ENCODE measurements around the gene DNAJB2. TPM values are rescaled to one million over a fixed set of nuclear protein-coding genes. Genes with fewer than 3 reads are reported as not detected.
"Not testable (repeated sequence)": the region's sequence is repeated elsewhere in the genome, so short reads cannot be mapped to it uniquely, and the experiment has no call there.

Gene DNAJB2
- total RNA-seq, 1 experiment from 2014 or later, result 25.8 TPM

DNA sequence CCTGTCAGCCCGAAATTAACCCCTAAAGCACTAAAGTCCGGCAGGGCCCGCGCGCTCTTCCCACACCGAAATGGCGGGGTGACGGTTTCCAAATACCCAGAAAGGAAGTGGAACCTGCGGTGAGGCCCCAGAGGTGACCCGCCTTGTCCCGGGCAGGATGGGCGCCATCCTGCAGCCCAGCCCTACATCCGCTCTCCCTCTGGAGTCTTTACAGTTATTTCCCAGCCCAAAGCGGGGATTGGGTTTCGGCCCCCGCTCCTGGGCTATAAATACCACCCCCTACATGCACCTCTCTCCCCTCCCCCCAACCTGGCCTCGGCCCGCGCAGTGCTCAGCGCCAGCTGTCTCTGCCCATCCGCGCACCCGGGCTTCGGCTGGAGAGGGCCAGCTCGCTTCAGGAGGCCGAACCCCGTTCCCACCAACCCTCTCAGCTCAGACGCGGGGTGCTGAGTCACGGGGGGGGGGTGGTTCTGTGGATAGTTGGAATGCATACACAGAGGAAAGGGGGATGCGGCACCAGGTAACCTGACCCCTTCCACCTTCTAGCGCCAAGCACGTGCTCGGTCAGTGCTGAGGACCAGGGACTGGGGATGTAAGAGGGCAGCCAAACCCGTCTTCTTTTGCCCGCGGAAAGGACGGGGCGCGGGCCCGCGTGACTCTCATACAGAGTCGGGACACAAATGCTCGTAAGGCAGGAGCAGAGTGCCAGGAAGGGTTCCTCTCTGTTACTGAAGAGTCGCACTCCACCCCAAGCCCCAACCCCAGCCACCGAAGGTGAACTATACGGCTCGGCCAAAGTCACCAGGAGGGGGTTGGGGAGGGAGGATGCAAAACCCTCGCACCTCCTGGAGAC is 26.0 kb upstream of the DNAJB2 start, which contains the start of gene TUBA4B:
TSS of gene TUBA4B (plus strand) at position 344 of the 853 bp plus-strand sequence. CDS start at position 509, 165 bp downstream.
- in situ Hi-C loops (cut with HindIII; ENCODE audit: low pct_unique_long_range_greater_than_20kb, low sequenced_read_pairs), result no loop called here
- no peak for DNase-seq (ENCODE audit: low read depth, low spot score)

DNA sequence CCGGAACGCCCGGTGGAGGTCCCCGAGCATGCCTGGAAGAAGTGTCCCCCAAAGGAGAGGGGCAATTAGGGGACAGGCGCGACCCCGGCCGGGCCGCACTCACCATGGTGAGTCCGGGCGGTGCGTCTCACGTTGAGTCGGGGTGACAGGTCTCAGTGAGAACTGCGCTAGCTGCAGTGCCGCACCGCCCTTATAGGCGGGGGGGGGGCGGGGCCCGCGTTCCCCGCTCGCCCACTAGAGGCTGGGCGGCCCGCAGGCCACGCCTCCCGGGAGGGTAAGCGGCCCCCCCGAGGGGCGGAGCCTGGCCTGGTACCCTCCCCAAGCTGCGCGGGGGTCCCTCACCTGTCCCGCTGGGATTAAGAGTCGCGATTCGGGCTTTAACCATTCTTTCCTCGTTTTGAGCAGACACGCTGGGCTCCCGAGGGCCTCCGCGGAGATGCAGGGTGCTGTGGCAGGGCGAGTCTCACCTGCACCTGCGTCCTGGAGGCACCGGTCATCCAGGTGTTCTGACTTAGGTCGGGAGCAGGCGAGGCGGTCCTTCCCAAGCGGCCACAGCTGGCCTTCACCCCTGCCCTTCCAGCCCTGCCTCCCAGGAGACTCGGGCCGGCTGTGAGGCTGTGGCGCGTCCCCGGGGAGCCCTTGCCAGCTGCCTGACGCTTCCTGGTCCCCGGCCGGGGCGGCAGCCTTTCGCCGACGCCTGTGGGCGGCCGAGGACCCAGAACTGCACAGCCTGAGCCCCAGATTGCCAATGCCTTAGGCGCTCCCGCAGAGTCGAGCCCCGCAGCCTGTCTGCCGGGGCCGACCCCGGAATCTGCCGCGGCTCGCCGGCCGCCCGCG is 25.2 kb upstream of the DNAJB2 start, which contains the start of gene TUBA4A:
TSS of gene TUBA4A (minus strand) at position 166 of the 837 bp plus-strand sequence. CDS start at position 106, 60 bp downstream.
- in situ Hi-C loops (cut with HindIII; ENCODE audit: low pct_unique_long_range_greater_than_20kb, low sequenced_read_pairs), result no loop called here
- peak; percentile 51 for DNase-seq (ENCODE audit: low read depth, low spot score)

DNA sequence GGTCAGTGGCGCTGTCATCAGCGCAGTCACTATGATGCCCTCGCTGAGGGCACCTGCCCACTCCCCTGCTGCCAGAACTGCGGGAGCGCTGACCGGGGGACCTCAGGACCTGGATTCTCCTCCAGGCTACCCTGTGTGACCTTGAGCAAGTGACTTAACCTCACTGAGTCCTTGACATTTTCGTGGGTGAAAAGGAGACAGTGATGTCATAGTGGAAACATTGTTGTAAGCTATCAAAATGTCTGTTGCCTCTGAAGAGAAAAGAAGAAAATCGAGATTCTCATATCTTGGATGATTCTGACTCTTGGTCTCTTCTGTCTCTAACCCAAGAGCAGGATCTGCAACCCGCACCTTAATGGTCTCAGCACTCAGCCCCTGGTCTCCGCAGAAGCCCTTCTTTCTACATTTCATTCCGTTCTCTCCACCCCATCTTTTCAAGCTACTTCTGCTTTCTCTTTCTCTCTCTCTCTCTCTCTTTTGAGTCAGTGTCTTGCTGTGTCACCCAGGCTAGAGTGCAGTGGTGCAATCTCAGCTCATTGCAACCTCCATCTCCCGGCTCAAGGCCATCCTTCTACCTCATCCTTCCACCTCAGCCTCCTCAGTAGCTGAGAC is 24.5 kb upstream of the DNAJB2 start:
- in situ Hi-C loops (cut with HindIII; ENCODE audit: low pct_unique_long_range_greater_than_20kb, low sequenced_read_pairs), result no loop called here
- DNase-seq (ENCODE audit: low read depth, low spot score), result no peak

DNA sequence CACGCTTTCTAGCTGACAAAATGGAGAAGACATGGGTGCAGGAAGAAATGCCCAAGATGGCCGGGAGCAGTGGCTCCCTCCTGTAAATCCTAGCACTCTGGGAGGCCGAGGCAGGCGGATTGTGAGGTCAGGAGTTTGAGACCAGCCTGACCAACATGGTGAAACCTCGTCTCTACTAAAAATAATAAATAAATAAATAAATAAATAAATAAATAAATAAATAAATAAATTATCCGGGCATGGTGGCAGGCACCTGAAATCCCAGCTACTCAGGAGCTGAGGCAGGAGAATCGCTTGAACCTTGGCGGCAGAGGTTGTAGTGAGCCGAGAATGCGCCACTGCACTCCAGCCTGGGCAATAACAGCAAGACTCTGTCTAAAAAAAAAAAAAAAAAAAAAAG is 20.2 kb upstream of the DNAJB2 start:
- DNase-seq (ENCODE audit: low read depth, low spot score); in situ Hi-C loops (cut with HindIII; ENCODE audit: low pct_unique_long_range_greater_than_20kb, low sequenced_read_pairs): not testable (repeated sequence)

DNA sequence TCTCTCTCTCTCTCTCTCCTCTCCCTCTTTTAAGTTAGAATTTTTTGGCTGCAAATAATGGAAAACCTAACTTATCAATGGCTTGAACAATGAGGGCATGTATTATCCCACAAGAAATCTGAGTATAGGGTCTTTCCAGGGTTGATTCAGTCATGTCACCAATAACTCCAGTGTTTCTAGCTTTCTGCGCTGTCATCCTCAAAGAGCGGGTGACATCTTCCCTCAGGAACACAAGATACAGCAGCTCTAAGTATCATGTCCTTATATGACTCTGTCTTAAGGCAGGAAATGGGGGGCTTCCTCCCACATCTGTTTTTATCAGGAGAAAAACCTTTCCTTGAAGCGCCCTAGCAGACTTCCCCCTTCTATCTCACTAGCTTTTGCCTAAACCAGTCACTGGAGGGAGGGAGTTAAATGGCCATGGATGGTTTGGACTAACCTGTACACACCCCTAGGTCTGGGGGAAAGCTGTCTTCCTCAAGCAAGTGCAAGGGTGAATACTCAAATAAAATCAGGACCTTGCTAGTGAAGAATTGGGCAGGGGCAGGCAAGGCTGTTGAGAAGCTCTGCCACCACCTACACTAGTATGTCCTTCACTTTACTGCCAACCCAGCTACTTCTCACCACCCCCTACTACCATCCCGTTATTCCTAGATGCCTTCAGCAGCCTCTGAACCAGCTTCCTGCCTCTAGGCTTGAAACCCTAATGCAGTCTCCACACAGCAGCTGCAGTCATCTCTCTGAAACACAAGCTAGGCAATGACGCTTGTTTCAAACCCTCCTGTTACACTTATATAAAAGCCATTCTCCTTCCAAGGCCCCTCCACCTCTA is 17.9 kb upstream of the DNAJB2 start:
- no peak for DNase-seq (ENCODE audit: low read depth, low spot score)
- in situ Hi-C loops (cut with HindIII; ENCODE audit: low pct_unique_long_range_greater_than_20kb, low sequenced_read_pairs), result no loop called here

DNA sequence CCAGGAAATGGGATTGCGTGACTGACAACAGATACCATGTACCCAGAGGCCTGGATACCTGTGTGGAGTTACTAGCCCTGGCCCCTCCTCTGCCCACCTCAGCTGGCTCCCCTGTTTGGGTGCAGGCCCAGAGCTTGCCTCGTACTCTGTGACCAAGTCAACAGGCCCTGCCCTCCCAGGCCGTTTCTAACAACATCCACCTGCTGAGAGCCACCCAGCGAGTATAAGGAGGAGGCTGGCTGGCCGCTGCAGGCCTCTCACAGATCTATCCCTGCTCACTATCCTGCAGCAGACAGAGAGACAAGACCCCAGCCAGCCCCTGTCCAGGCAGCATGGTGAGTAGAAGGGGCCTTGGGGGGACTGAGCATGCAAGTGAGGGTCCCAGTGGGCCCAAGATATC is 12.9 kb upstream of the DNAJB2 start:
- in situ Hi-C loops (cut with HindIII; ENCODE audit: low pct_unique_long_range_greater_than_20kb, low sequenced_read_pairs), result no loop called here
- no peak for DNase-seq (ENCODE audit: low read depth, low spot score)

DNA sequence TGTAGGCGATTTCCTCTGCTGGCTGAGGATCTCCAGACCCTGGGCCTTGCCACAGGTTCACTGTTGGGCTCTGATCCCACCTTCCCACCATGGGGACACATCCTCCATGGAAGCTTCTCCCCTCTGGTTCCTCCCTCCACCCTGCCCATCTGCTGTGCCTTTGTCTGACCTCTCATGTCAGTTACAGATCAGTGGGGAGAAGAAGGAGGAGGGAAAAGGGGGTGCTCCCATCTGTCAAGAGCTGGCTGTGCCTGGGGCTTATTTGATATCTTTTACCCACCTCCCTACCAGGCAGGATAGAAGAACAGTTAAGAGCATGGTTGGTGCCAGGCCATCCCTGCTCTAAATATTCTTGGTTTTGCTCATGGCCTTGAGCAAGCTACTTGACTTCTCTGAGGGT is 12.3 kb upstream of the DNAJB2 start:
- no peak for DNase-seq (ENCODE audit: low read depth, low spot score)
- in situ Hi-C loops (cut with HindIII; ENCODE audit: low pct_unique_long_range_greater_than_20kb, low sequenced_read_pairs), result no loop called here

DNA sequence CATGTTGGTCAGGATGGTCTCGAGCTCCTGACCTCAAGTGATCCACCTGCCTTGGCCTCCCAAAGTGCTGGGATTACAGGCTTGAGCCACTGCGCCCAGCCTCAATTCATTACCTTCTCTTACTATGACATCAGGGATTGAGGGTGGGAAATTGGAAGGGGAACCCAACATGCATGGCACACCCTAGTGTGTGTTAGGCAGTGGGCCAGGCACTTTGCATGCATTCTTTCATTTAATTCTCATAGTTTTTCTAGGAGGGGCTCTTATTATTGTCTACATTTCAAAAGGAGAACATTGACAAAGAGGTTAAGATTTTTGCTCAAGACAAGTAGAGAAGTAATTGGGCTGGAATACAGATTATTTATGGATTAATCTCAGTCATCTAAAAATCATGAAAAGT is 10.9 kb upstream of the DNAJB2 start:
- in situ Hi-C loops (cut with HindIII; ENCODE audit: low pct_unique_long_range_greater_than_20kb, low sequenced_read_pairs), result no loop called here
- no peak for DNase-seq (ENCODE audit: low read depth, low spot score)

DNA sequence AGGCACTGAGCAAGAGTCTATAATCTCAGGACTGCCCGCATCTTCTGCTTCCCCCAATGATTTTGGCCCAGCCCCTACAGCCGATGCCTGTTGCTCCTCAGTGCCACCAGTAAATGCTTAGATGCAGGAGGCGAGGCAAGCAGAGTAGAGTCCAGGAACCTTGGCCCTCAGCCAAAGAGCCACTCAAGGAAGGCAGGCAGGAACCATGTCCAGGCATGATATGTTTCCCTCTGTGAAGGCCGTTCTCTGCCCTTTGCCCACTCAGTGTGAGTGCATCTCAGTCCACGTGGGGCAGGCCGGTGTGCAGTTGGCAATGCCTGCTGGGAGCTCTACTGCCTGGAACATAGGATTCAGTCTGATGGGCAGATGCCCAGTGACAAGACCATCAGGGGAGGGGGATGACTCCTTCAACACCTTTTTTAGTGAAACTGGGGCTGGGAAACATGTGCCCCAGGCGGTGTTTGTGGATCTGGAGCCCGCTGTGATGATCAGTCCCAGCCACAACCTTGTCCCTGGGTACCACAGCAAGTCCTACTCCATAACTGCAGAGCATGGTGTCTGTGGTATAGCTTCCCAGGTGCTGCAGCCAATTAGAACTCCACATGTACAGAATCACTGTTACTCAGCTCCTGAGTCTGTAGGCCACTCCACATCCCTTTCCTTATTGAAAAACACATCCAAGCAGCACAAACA is 9.7 kb upstream of the DNAJB2 start:
- in situ Hi-C loops (cut with HindIII; ENCODE audit: low pct_unique_long_range_greater_than_20kb, low sequenced_read_pairs), result no loop called here
- DNase-seq (ENCODE audit: low read depth, low spot score), result no peak

DNA sequence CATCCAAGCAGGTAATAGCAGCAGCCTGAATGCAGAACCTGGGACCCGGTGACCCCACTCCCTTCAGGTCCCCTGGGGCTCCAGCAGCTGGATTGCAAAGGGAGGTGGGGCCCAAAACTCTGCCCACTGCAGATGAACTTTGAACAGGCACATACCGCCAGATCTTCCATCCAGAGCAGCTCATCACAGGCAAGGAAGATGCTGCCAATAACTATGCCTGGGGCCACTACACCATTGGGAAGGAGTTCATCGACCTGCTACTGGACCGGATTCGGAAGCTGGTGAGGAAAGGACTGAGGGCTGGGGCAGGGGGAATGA is 9.2 kb upstream of the DNAJB2 start:
- in situ Hi-C loops (cut with HindIII; ENCODE audit: low pct_unique_long_range_greater_than_20kb, low sequenced_read_pairs), result no loop called here
- DNase-seq (ENCODE audit: low read depth, low spot score), result no peak

DNA sequence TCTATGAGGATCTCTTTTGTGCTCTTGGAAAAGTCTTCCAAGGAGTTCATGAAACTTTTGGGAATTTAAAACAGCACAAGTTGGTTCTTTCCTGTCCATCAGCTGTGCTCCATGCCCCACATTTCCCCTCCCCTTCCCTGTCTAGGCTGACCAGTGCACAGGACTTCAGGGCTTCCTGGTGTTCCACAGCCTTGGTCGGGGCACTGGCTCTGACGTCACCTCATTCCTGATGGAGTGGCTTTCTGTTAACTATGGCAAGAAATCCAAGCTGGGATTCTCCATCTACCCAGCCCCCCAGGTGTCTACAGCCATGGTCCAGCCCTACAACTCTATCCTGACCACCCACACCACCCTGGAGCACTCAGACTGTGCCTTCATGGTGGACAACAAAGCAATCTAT is 8.1 kb upstream of the DNAJB2 start:
- in situ Hi-C loops (cut with HindIII; ENCODE audit: low pct_unique_long_range_greater_than_20kb, low sequenced_read_pairs), result no loop called here
- no peak for DNase-seq (ENCODE audit: low read depth, low spot score)

DNA sequence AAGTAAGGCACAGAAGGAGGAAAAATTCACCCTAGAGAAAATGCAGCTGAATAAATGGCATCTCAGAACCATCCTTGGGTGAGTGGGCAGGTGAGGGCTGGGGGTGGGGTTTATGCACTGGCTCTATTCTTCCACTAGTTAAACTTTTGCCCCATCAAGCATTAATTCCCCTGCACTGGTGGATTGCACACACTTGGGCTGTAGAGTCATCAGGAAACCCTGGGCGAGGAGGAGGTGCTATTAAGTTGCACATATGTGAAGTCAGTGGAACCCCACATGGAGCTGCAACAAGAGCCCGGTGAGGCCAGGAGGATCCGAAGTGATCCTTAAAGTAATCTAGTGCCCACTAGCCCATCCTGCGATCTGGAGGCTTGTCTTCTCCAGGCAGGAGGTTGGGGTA is 6.8 kb upstream of the DNAJB2 start:
- no peak for DNase-seq (ENCODE audit: low read depth, low spot score)
- in situ Hi-C loops (cut with HindIII; ENCODE audit: low pct_unique_long_range_greater_than_20kb, low sequenced_read_pairs), result no loop called here

DNA sequence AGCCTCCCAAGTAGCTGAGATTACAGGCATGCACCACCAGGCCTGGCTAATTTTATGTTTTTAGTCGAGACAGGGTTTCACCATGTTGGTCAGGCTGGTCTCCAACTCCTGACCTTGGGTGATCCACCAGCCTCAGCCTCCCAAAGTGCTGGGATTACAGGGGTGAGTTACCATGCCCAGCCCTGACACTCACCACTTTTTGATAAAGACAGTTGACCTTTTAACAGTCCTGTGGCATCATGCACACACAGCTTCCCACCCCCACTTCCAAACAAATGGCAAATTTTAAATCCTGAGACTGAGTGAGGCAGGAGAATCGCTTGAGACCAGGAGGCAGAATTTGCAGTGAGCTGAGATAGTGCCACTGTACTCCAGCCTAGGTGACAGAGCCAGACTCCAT is 6.2 kb upstream of the DNAJB2 start:
- no peak for DNase-seq (ENCODE audit: low read depth, low spot score)
- in situ Hi-C loops (cut with HindIII; ENCODE audit: low pct_unique_long_range_greater_than_20kb, low sequenced_read_pairs), result no loop called here

DNA sequence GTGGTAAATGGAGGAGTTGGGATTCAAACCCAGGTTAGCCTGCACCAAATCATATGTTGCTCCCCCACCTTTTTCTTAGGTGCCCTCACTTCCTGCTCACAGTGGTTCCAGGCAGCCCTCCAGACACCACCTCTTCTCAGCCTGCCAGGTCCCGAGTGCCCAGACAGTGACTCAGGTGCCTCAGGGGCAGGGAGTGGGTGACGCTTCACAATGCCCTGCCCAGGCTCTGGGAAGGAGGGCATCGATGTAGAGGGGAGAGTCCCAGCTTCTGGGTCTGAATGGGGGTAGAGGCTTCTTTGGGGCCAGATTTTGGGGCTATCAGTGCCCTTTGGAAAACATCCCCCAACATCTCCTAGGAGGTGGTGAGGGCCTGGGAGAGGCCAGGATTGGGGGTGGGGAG is 5.2 kb upstream of the DNAJB2 start:
- no peak for DNase-seq (ENCODE audit: low read depth, low spot score)
- in situ Hi-C loops (cut with HindIII; ENCODE audit: low pct_unique_long_range_greater_than_20kb, low sequenced_read_pairs), result no loop called here

DNA sequence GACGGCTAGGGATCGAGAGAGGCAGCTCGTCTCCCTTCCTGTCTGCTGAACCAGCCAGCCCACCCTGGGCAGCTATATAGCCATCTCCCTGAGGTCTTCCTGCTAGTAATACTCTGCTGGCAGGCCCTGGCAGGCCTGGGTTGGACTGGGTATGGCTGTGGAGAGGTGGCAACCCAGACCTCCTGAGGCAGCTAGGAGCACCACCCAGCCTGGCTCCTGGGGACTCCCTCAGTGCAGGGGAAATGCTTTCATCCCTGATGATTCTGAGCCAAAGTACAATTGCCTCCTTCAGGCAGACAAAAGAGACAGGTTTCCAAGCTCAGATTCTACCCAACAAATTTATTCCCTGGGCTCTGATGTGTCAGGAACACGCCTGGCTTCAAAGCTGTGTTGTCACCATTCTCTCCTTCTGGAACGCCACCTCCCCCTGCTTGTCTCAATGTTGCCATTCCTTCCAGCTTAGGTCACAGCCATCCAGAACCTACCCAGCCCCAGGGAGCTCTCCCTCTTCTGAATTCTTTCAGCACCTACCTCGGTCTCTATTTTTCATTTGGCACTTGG is 4.7 kb upstream of the DNAJB2 start:
- in situ Hi-C loops (cut with HindIII; ENCODE audit: low pct_unique_long_range_greater_than_20kb, low sequenced_read_pairs), result no loop called here
- no peak for DNase-seq (ENCODE audit: low read depth, low spot score)

DNA sequence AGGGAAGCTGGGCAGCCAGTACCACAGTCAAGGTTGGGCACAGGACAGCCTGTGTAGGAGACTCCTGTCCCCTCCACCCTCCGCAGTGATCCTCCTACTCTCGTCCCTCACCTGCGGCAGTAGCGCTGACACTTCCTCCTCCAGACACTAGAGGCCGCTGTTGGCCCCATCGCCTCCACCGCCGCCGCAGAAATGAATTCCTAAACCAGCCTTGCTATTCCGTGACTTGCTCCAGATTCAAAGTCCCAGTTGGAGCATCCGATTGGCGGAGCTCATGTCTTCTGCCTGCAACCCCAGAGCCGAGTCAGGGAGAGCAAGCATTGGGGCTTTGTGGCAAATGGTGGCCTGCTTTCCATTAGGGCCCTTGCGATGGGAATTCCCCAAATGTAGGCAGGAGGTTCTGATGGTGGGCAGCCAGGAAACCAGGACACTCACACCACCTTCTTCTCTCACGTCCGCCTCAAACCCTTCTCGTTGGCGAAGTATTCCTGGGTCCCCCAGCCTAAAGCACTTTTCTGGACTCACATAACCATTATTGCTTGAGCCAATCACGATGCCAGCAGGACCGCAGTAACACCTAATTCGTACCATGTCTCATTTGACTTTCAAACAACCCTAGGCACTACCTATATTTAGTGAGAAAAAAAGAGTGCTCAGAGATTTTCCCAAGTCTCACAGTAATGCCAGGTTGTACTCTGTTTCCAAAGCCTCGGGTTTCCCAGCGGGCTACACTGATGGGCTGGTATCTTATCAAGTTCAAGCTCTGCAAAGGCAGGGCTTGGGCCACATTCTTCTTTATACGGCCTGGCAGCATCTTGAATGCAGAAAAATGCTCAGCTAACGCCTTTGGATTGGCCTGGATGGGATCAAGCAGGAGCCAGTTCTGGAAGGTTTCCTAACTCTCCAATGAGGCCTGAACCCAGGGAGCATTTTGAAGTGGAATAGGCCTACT is 1.2 kb upstream of the DNAJB2 start:
- in situ Hi-C loops (cut with HindIII; ENCODE audit: low pct_unique_long_range_greater_than_20kb, low sequenced_read_pairs), result no loop called here
- peak; percentile 83 for DNase-seq (ENCODE audit: low read depth, low spot score)
